ENCODE results near the gene ZBTB37. TPM values are rescaled to one million over a fixed set of nuclear protein-coding genes. Genes with fewer than 3 reads are reported as not detected.

Gene ZBTB37
- total and polyA plus RNA-seq, 2 of the 4 experiments (the other 2 are of a cell fraction) = 1.0 to 13.1 TPM

GRCh38 chr1:173887627-173888026, 19.4 kb downstream of the ZBTB37 start:
- in situ Hi-C loops (cut with MboI; ENCODE audit: low sequenced_read_pairs) = no loop called here
- H3K9me1 ChIP-seq (ENCODE audit: insufficient read depth, low read length) = no peaks in the 10 kb centered on the region; the same call in 1 of the 2 replicates

More at GRCh38 chr1:173887627-173888026, 19.4 kb downstream of the ZBTB37 start:
- TF ChIP-seq FOS (IDR thresholded peaks at IDR 0.05; ENCODE audit: low read depth, low read length) (no peak), BHLHE40 (IDR thresholded peaks at IDR 0.05; ENCODE audit: low read depth, low read length) (no peak), CTCF (conservative IDR thresholded peaks at IDR 0.05; ENCODE audit: low read depth, low read length) (no peak), CHD1 (IDR thresholded peaks at IDR 0.05; ENCODE audit: low read depth, low read length) (no peak), MXI1 (IDR thresholded peaks at IDR 0.05; ENCODE audit: borderline replicate concordance, low read depth, low read length) (no peak), SMC3 (IDR thresholded peaks at IDR 0.05; ENCODE audit: low read depth, low read length) (no peak)
- dilution Hi-C loops (cut with HindIII; ENCODE audit: low sequenced_read_pairs, unreplicated experiment) = no loop called here
- H4K8ac ChIP-seq (ENCODE audit: low read depth in 2 of 2, low read length in 2 of 2) = no peak overlapping the region
- no peak overlapping the region for H3K56ac ChIP-seq (ENCODE audit: extremely low read depth, insufficient read depth, low read length)
- no peaks in the 10 kb centered on the region for H3K27me3 ChIP-seq (ENCODE audit: control insufficient read depth, insufficient read depth, low read length)
- POLR2A ChIA-PET (ENCODE audit: unreplicated experiment) = no interaction called here
- no peaks in the 10 kb centered on the region for H4K20me1 ChIP-seq (ENCODE audit: insufficient read depth, low read length)
- H3K4ac ChIP-seq (ENCODE audit: low read depth, low read length) = no peak overlapping the region
- no peak overlapping the region for H2BK15ac ChIP-seq (ENCODE audit: low read depth, low read length)
- H2AK5ac ChIP-seq (ENCODE audit: low read depth, low read length) = no peak overlapping the region
- DNase-seq (no peak), ATAC-seq (ENCODE audit: low read depth) (no peak)
- BruUV-seq (replicated peaks) = no TSS peak
- no peak overlapping the region for H4K91ac ChIP-seq (ENCODE audit: insufficient read depth, low read depth, low read length)
- H3K4me2 ChIP-seq (ENCODE audit: low read depth, low read length) = no peak overlapping the region
- H3K4me3 ChIP-seq (ENCODE audit: insufficient read depth, low read depth, low read length) = no peak overlapping the region
- H3K14ac ChIP-seq (replicated peaks; ENCODE audit: low read depth, low read length) = no peak overlapping the region
- peaks cover 13% of the 10 kb centered on the region for H3K36me3 ChIP-seq (ENCODE audit: control insufficient read depth, insufficient read depth, low read length)
- H3K18ac ChIP-seq (ENCODE audit: low read depth, low read length) = no peak overlapping the region
- H2BK20ac ChIP-seq (ENCODE audit: low read depth, low read length) = no peak overlapping the region
- no peak overlapping the region for H2AFZ ChIP-seq (replicated peaks; ENCODE audit: low read length, poor library complexity)
- H2BK5ac ChIP-seq (ENCODE audit: low read depth, low read length, poor library complexity, severe bottlenecking) = no peak overlapping the region
- H2BK120ac ChIP-seq (ENCODE audit: low read depth, low read length) = no peak overlapping the region
- no peak overlapping the region for H3K27ac ChIP-seq (ENCODE audit: insufficient read depth, low read length)
- intact Hi-C loops (cut with micrococcal nuclease) = no loop called here
- WGBS, 2 experiments (ENCODE audit: extremely low coverage in 2 of 2, insufficient read length in 1 of 2) = 92% methylated on average over 2 of the region's 2 CpGs; no CpG with 5 or more reads in 1 of the 2 experiments
- CTCF ChIA-PET = no interaction called here
- no peak overlapping the region for H3K9ac ChIP-seq (ENCODE audit: low read depth, low read length)
- H4K5ac ChIP-seq (ENCODE audit: low read depth, low read length) = no peak overlapping the region
- H3K79me1 ChIP-seq (ENCODE audit: low read depth in 1 of 2, low read length in 2 of 2) = peaks cover 0 to 3% of the 10 kb centered on the region in 2 experiments; a peak in 1 of 4 replicates
- no peaks in the 10 kb centered on the region for H3K4me1 ChIP-seq (ENCODE audit: control insufficient read depth, insufficient read depth, low read length)
- H3K9me3 ChIP-seq (ENCODE audit: control insufficient read depth, insufficient read depth, low read length) = no peaks in the 10 kb centered on the region
- no peak overlapping the region for H2AK9ac ChIP-seq (replicated peaks; ENCODE audit: low read depth, low read length, poor library complexity)
- no peak overlapping the region for H3K23ac ChIP-seq (ENCODE audit: low read depth, low read length)

All from IMR-90 (cell line).